GM23338 (cell line): ENCODE results near the gene NPPC. TPM values are rescaled to one million over a fixed set of nuclear protein-coding genes. Genes with fewer than 3 reads are reported as not detected.
"Not testable (repeated sequence)": the region's sequence is repeated elsewhere in the genome, so short reads cannot be mapped to it uniquely, and the experiment has no call there.

Experiments
- ATAC-seq: fragments of 200-7000 bp; cut with Tn5 transposase; 3 replicates; pipeline ENCODE4 v1.9.1; 2020
- DNase-seq: peaks from one replicate; pipeline ENCODE4 v3.0.0-alpha.2; 2015; ENCODE audit warnings: low spot score
- H2AFZ ChIP-seq: fragments of 200-600 bp; sonication (generic); 2 replicates; pipeline ENCODE4 v1.8.0; 2016; ENCODE audit warnings: antibody characterized with exemption, mild to moderate bottlenecking, moderate library complexity
- H3F3A ChIP-seq: fragments of 200-600 bp; sonication (generic); replicated peaks from 2 replicates; pipeline ENCODE4 v1.8.0; 2017; ENCODE audit warnings: antibody characterized with exemption, mixed run types, low read depth
- H3K27ac ChIP-seq: fragments of 200-600 bp; sonication (generic); 2 replicates; pipeline ENCODE4 v1.6.1; 2016; ENCODE audit warnings: low read depth
- H3K27me3 ChIP-seq: fragments of 200-600 bp; sonication (generic); 2 replicates; pipeline ENCODE4 v1.8.0; 2016; ENCODE audit warnings: mild to moderate bottlenecking, mixed run types, moderate library complexity; ENCODE audit not compliant: insufficient read depth
- H3K36me3 ChIP-seq: fragments of 200-600 bp; sonication (generic); 2 replicates; pipeline ENCODE4 v1.8.0; 2016; ENCODE audit warnings: mild to moderate bottlenecking; ENCODE audit not compliant: insufficient read depth
- H3K4me1 ChIP-seq: fragments of 200-600 bp; sonication (generic); 2 replicates; pipeline ENCODE4 v1.8.0; 2016; ENCODE audit warnings: mild to moderate bottlenecking, moderate library complexity; ENCODE audit not compliant: insufficient read depth
- H3K4me2 ChIP-seq: fragments of 200-600 bp; sonication (generic); 2 replicates; pipeline ENCODE4 v1.7.1; 2017; ENCODE audit warnings: mixed run types
- H3K4me3 ChIP-seq: fragments of 200-600 bp; sonication (generic); 2 replicates; pipeline ENCODE4 v1.6.1; 2016; ENCODE audit warnings: mixed run types
- H3K79me2 ChIP-seq: fragments of 200-600 bp; sonication (generic); replicated peaks from 2 replicates; pipeline ENCODE4 v1.8.0; 2017; ENCODE audit warnings: mild to moderate bottlenecking; ENCODE audit not compliant: insufficient read depth
- H3K9me2 ChIP-seq: fragments of 200-600 bp; sonication (generic); 2 replicates; pipeline ENCODE4 v1.8.0; 2017; ENCODE audit not compliant: insufficient read depth
- H4K20me1 ChIP-seq: fragments of 200-600 bp; sonication (generic); replicated peaks from 2 replicates; pipeline ENCODE4 v1.8.0; 2017; ENCODE audit warnings: mild to moderate bottlenecking; ENCODE audit not compliant: insufficient read depth
- H3K27ac Mint-ChIP-seq: 2 replicates; pipeline ENCODE4 v1.8.0; 2020; ENCODE audit warnings: inconsistent platforms, mild to moderate bottlenecking, moderate library complexity, mixed read lengths
- H3K27me3 Mint-ChIP-seq: 3 replicates; pipeline ENCODE4 v1.8.0; 2022; ENCODE audit warnings: low read depth, mild to moderate bottlenecking, moderate library complexity, mixed read lengths, inconsistent platforms; ENCODE audit not compliant: insufficient read depth, poor library complexity
- H3K36me3 Mint-ChIP-seq: 3 replicates; pipeline ENCODE4 v1.8.0; 2021; ENCODE audit warnings: low read depth, mild to moderate bottlenecking, inconsistent platforms, moderate library complexity, mixed read lengths
- H3K4me1 Mint-ChIP-seq: 3 replicates; pipeline ENCODE4 v1.8.0; 2020; ENCODE audit warnings: mild to moderate bottlenecking, inconsistent platforms, mixed read lengths
- H3K4me3 Mint-ChIP-seq: 3 replicates; pipeline ENCODE4 v1.8.0; 2021; ENCODE audit warnings: moderate library complexity, mild to moderate bottlenecking, inconsistent platforms, mixed read lengths
- H3K9me3 Mint-ChIP-seq: 3 replicates; pipeline ENCODE4 v1.8.0; 2020; ENCODE audit warnings: moderate library complexity, mild to moderate bottlenecking, inconsistent platforms, mixed read lengths
- REST ChIP-seq: IDR thresholded peaks from one replicate; pipeline ENCODE4 v1.6.1; 2018; ENCODE audit warnings: antibody characterized with exemption; ENCODE audit not compliant: unreplicated experiment
- STAT1 ChIP-seq: IDR thresholded peaks from one replicate; pipeline ENCODE4 v1.6.1; 2016; ENCODE audit warnings: antibody characterized with exemption; ENCODE audit not compliant: unreplicated experiment
- ZNF462 ChIP-seq: fragments of 250-450 bp; sonication (Bioruptor Pico); IDR thresholded peaks from 2 replicates; pipeline ENCODE4 v1.5.0; 2020; ENCODE audit warnings: mild to moderate bottlenecking, moderate library complexity
- polyA plus RNA-seq: library from polyadenylated mRNA; unstranded; fragments of >200 nt; fragmentation: Nextera tagmentation; extraction: Ambion mirVana; gene quantifications from 2 replicates; pipeline ENCODE4 v1.2.1, GENCODE V29; 2016
- total RNA-seq: library from RNA; depleted of rRNA; stranded (reverse); fragments of >200 nt; shearing (Covaris generic); gene quantifications from 2 replicates; pipeline ENCODE4 v1.2.3, GENCODE V29; 2014

The NPPC gene
- total and polyA plus RNA-seq, 2 experiments from 2014 or later = 2.2 to 6.3 TPM

DNA sequence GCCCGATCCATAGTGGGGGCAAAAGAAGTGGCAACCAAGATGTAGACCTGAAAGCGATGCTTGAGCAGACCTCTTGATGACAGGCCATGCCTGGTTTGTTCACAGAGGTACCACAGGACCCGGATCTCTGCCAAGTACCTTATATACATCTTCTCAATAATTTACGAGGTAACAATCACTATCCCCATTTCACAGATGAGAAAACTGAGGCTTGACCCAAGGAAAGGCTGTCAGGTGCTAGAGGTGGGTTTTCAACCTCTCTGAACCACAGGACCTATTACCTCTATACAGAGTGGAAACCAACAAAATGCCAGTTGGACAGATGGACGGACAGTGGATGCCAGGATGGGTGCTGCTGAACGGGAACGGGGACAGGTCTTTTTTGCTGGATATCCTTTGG lies 21.5 kb upstream of the NPPC start (continued):
- TF ChIP-seq ZNF462 = no peak

GRCh38 chr2:231947112-231947511 lies 20.9 kb upstream of the NPPC start:
- H3K27me3 ChIP-seq, H3K4me3 ChIP-seq, H3K27me3 Mint-ChIP-seq, H3K36me3 ChIP-seq, H3K4me1 ChIP-seq, H2AFZ ChIP-seq, ATAC-seq, H3K4me3 Mint-ChIP-seq, H3K9me2 ChIP-seq, H3K27ac ChIP-seq, H4K20me1 ChIP-seq, H3K79me2 ChIP-seq, H3K36me3 Mint-ChIP-seq, H3K27ac Mint-ChIP-seq, H3F3A ChIP-seq, H3K4me1 Mint-ChIP-seq, DNase-seq, H3K9me3 Mint-ChIP-seq, H3K4me2 ChIP-seq: not testable (repeated sequence)

- Histone ChIP-seq H3K36me3 (no peaks in the 10 kb centered on the region), H3K9me2 (no peaks in the 10 kb centered on the region), H3K4me3 (no peak overlapping the region), H3K79me2 (no peaks in the 10 kb centered on the region), H3K4me1 (no peaks in the 10 kb centered on the region), H3K27ac (no peak overlapping the region), H2AFZ (peak overlapping the region; percentile 69; the same call in 1 of the 2 replicates), H3F3A (no peaks in the 10 kb centered on the region), H4K20me1 (no peaks in the 10 kb centered on the region), H3K4me2 (no peak overlapping the region), H3K27me3 (no peaks in the 10 kb centered on the region)
- Mint-ChIP-seq H3K9me3 (no peaks in the 10 kb centered on the region), H3K36me3 (no peaks in the 10 kb centered on the region), H3K27me3 (peaks cover 7% of the 10 kb centered on the region), H3K4me3 (no peak overlapping the region), H3K27ac (no peak overlapping the region), H3K4me1 (no peaks in the 10 kb centered on the region)
- DNase-seq (no peak), ATAC-seq (no peak)
- TF ChIP-seq STAT1 = no peak
- no peak for TF ChIP-seq REST
Measured at GRCh38 chr2:231946241-231946814, 20.1 kb upstream of the NPPC start.
